ENCODE data around the gene PDLIM7.
"Not testable (repeated sequence)": the region's sequence is repeated elsewhere in the genome, so short reads cannot be mapped to it uniquely, and the experiment has no call there.

The PDLIM7 gene

GRCh38 chr5:177491983-177492746 lies 5.2 kb downstream of the PDLIM7 start:
- DNase-seq (ENCODE audit: low read depth in 2 of 2), result no peak

- no peak for DNase-seq (ENCODE audit: low read depth in 2 of 2)
These were observed 5.9 kb downstream of the PDLIM7 start for GRCh38 chr5:177491429-177491945.

- no peak for DNase-seq (ENCODE audit: low read depth in 2 of 2)
These were observed 6.4 kb downstream of the PDLIM7 start for GRCh38 chr5:177490992-177491391.

- no peak for DNase-seq (ENCODE audit: low read depth in 2 of 2)
These were observed 7.0 kb downstream of the PDLIM7 start for GRCh38 chr5:177490311-177490991.

GRCh38 chr5:177489119-177489716 lies 8.2 kb downstream of the PDLIM7 start:
- no peak for DNase-seq (ENCODE audit: low read depth in 2 of 2)

GRCh38 chr5:177487975-177488374 lies 9.4 kb downstream of the PDLIM7 start:
- DNase-seq (ENCODE audit: low read depth in 2 of 2), result no peak

GRCh38 chr5:177487144-177487543 lies 10.3 kb downstream of the PDLIM7 start:
- DNase-seq (ENCODE audit: low read depth in 2 of 2), result no peak

GRCh38 chr5:177486256-177486655 lies 11.1 kb downstream of the PDLIM7 start:
- DNase-seq (ENCODE audit: low read depth in 2 of 2), result no peak

GRCh38 chr5:177485753-177486152 lies 11.7 kb downstream of the PDLIM7 start:
- not testable (repeated sequence) for DNase-seq (ENCODE audit: low read depth in 2 of 2)

- DNase-seq (ENCODE audit: low read depth in 2 of 2), result no peak
These were observed 12.4 kb downstream of the PDLIM7 start for GRCh38 chr5:177484902-177485549.

- DNase-seq (ENCODE audit: low read depth in 2 of 2), result no peak
These were observed 13.2 kb downstream of the PDLIM7 start for GRCh38 chr5:177483994-177484901.

- DNase-seq (ENCODE audit: low read depth in 2 of 2), result no peak
These were observed 14.4 kb downstream of the PDLIM7 start for GRCh38 chr5:177483042-177483441.

GRCh38 chr5:177482359-177482795 lies 15.0 kb downstream of the PDLIM7 start:
- DNase-seq (ENCODE audit: low read depth in 2 of 2), result no peak

GRCh38 chr5:177479774-177480173 lies 17.6 kb downstream of the PDLIM7 start:
- DNase-seq (ENCODE audit: low read depth in 2 of 2), result no peak

GRCh38 chr5:177478711-177479646 lies 18.4 kb downstream of the PDLIM7 start:
- DNase-seq (ENCODE audit: low read depth in 2 of 2), result no peak

GRCh38 chr5:177477701-177478477 lies 19.5 kb downstream of the PDLIM7 start:
- DNase-seq (ENCODE audit: low read depth in 2 of 2), result no peak

- DNase-seq (ENCODE audit: low read depth in 2 of 2), result no peak
These were observed 20.7 kb downstream of the PDLIM7 start for GRCh38 chr5:177476531-177477233.
